ENCODE measurements around the gene TRUB2. TPM values are rescaled to one million over a fixed set of nuclear protein-coding genes. Genes with fewer than 3 reads are reported as not detected.

TRUB2 gene
- total RNA-seq, 2 donors from 2014 or later = 14.6 to 27.2 TPM

DNA sequence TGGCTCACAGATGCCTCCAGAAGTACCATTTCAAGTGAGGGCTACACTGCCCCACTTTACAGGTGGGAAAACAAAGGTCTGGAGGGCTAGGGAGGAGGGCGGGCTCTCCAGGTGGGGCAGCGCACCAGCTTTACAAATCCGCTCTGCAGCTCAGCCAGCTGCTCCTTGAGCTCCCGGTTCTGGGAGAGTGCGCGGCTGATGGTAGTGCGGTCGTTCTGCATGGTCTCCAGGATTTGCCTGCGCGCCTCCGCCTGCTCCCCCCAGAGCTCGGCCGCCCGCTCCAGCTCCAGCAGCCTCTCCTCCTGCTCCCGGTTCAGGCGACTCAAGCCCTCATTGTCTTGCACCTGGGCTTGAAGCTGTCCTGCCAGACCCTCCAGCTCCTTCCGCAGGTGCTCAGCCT, 61.9 kb downstream of the TRUB2 start:
- TF ChIP-seq, protein P1, sequence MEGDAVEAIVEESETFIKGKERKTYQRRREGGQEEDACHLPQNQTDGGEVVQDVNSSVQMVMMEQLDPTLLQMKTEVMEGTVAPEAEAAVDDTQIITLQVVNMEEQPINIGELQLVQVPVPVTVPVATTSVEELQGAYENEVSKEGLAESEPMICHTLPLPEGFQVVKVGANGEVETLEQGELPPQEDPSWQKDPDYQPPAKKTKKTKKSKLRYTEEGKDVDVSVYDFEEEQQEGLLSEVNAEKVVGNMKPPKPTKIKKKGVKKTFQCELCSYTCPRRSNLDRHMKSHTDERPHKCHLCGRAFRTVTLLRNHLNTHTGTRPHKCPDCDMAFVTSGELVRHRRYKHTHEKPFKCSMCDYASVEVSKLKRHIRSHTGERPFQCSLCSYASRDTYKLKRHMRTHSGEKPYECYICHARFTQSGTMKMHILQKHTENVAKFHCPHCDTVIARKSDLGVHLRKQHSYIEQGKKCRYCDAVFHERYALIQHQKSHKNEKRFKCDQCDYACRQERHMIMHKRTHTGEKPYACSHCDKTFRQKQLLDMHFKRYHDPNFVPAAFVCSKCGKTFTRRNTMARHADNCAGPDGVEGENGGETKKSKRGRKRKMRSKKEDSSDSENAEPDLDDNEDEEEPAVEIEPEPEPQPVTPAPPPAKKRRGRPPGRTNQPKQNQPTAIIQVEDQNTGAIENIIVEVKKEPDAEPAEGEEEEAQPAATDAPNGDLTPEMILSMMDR (IDR thresholded peaks at IDR 0.05) = no peak
- TF ChIP-seq POLR2A (IDR thresholded peaks at IDR 0.05) (no peak), POLR2AphosphoS5 (IDR thresholded peaks at IDR 0.05) (no peak)
- no peak for DNase-seq (ENCODE audit: low spot score)
- Histone ChIP-seq H3K4me1 (replicated peaks) (no peaks in the 10 kb centered on the region), H3K4me3 (no peak overlapping the region), H3K27ac (no peak overlapping the region), H3K36me3 (peaks cover 30 to 43% of the 10 kb centered on the region in 2 donors), H3K9me3 (no peaks in the 10 kb centered on the region), H3K27me3 (replicated peaks; ENCODE audit: insufficient read depth) (no peaks in the 10 kb centered on the region)
- intact Hi-C loops (cut with DNase I) = no loop called here
- whole genome bisulfite sequencing = 93% methylated on average over 17 of the region's 17 CpGs

DNA sequence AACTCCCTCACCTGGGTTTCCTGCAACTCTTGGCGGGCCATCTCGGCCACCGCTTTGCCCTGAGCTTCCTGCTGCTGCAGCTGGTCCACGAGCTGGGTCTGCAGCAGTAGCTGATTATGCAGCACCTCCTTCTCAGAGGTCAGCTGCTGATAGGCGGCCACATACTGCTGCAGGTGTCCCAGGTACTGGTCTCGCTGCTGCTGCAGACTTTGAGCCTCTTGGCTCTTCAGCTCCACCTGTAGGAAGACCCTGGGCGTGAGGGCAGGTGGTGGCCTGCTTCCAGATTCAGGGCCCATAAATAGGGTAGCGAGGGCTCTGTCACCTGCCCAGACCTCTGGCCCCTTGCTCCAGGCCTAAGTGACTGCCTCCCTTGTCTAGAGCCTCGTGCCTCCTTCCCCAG, 63.1 kb downstream of the TRUB2 start:
- intact Hi-C loops (cut with DNase I) = no loop called here
- Histone ChIP-seq H3K36me3 (peaks cover 28 to 43% of the 10 kb centered on the region in 2 donors), H3K27ac (no peak overlapping the region), H3K4me3 (no peak overlapping the region), H3K4me1 (replicated peaks) (no peaks in the 10 kb centered on the region), H3K9me3 (no peaks in the 10 kb centered on the region), H3K27me3 (replicated peaks; ENCODE audit: insufficient read depth) (no peaks in the 10 kb centered on the region)
- 85% methylated on average over 9 of the region's 9 CpGs for WGBS
- TF ChIP-seq, protein P1 (IDR thresholded peaks at IDR 0.05) = no peak
- TF ChIP-seq POLR2A (IDR thresholded peaks at IDR 0.05) (no peak), POLR2AphosphoS5 (IDR thresholded peaks at IDR 0.05) (no peak)
- DNase-seq (ENCODE audit: low spot score) = no peak

DNA sequence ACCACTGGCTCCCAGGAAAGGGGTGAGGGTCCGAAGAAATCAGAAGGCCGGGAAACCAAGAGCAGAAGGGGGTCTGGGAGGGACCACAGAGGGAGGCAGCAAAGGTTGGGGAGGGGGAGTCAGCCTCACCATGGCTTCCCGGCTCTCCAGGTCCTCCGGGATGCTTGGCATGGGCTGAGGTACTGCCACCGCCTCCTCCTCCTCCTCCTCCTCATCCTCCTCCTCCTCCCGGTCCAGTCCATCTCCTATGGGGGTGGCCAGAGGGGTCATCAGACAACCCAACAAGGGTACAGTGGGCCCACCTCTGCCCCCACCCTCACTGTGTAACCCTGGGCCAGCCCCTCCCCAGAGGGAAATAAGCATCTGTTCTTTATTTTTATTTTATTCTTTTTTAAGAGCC, 63.9 kb downstream of the TRUB2 start:
- Histone ChIP-seq H3K27me3 (replicated peaks; ENCODE audit: insufficient read depth) (no peaks in the 10 kb centered on the region), H3K4me3 (no peak overlapping the region), H3K36me3 (peaks cover 28 to 43% of the 10 kb centered on the region in 2 donors), H3K4me1 (replicated peaks) (no peaks in the 10 kb centered on the region), H3K9me3 (no peaks in the 10 kb centered on the region), H3K27ac (no peak overlapping the region)
- no peak for DNase-seq (ENCODE audit: low spot score)
- 97% methylated on average over 6 of the region's 6 CpGs for WGBS
- intact Hi-C loops (cut with DNase I) = no loop called here
- no peak for TF ChIP-seq POLR2AphosphoS5 (IDR thresholded peaks at IDR 0.05)
- TF ChIP-seq, protein P1 (IDR thresholded peaks at IDR 0.05) = no peak
- no peak for TF ChIP-seq POLR2A (IDR thresholded peaks at IDR 0.05)

DNA sequence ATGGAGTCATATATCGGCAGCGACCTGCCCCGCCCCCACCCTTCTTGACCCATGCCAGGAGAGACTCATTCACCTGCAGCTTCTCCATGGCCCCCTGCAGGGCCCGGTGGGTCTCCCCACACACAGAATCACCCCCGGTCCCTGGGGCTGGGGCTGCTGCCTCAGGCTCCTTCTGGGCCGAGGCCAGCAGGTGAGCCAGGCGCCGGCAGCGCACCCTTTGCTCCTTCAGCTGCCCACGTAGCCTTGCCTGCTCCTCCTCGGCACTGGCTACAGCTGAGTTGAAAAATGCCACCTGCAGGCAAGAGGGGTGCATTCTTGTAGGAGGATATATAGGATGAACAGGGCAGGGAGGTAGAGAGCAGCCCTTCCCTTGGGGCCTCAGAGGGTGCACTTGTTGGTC, 64.3 kb downstream of the TRUB2 start:
- Histone ChIP-seq H3K27ac (no peak overlapping the region), H3K36me3 (peaks cover 28 to 43% of the 10 kb centered on the region in 2 donors), H3K4me3 (no peak overlapping the region), H3K9me3 (no peaks in the 10 kb centered on the region), H3K27me3 (replicated peaks; ENCODE audit: insufficient read depth) (no peaks in the 10 kb centered on the region), H3K4me1 (replicated peaks) (no peaks in the 10 kb centered on the region)
- 83% methylated on average over 9 of the region's 11 CpGs for WGBS
- TF ChIP-seq, protein P1 (IDR thresholded peaks at IDR 0.05) = no peak
- no peak for TF ChIP-seq POLR2AphosphoS5 (IDR thresholded peaks at IDR 0.05)
- intact Hi-C loops (cut with DNase I) = no loop called here
- DNase-seq (ENCODE audit: low spot score) = no peak

DNA sequence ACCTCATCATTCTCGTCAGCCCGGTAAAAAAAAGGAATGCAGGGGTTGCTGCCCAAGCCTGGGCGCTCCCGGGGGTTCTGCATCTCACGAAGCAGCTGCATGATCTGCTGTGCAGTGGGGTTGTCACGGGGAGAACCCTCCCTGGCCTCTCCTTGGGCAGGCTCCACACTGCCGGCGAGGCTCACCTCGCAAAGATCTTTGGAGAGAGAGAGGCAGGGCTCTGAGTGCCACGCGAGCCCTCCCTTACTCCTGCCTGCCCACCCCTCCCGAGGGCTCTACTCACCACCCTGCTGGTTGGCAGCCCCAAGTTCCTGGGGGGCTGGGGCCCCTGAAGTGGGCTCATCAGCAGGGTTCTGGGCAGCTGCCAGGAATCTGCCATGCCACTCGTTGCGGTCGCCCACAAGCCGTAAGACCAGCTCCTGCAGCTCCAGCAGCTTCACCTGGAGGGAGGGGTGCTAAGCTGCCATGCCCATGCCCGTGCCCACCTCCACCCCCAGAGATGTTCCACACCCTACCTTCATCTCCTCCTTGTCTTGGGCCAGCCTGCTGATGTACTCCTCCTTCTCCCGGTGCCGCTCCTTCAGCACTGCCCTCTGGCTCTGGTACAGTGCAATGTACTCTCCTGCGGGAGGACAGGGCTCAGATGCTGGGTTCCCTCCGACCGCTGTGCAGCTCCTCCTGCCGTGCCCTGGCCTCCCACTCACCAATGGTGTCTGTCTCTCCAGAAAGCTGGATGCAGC, 65.0 kb downstream of the TRUB2 start:
- intact Hi-C loops (cut with DNase I) = no loop called here
- H3K27me3 ChIP-seq (replicated peaks; ENCODE audit: insufficient read depth) = no peaks in the 10 kb centered on the region
- no peak for DNase-seq (ENCODE audit: low spot score)
- no peak for TF ChIP-seq POLR2AphosphoS5 (IDR thresholded peaks at IDR 0.05)
- TF ChIP-seq, protein P1 (IDR thresholded peaks at IDR 0.05) = no peak
- no peak for TF ChIP-seq POLR2A (IDR thresholded peaks at IDR 0.05)
- no peak overlapping the region for H3K27ac ChIP-seq
- H3K4me3 ChIP-seq = no peak overlapping the region
- 73% methylated on average over 22 of the region's 23 CpGs for WGBS
- H3K4me1 ChIP-seq (replicated peaks) = no peaks in the 10 kb centered on the region
- peaks cover 28 to 39% of the 10 kb centered on the region in 2 donors for H3K36me3 ChIP-seq
- no peaks in the 10 kb centered on the region for H3K9me3 ChIP-seq
